Measurements from ENCODE around the gene TTC7B. TPM values are rescaled to one million over a fixed set of nuclear protein-coding genes. Genes with fewer than 3 reads are reported as not detected.
"Not testable (repeated sequence)": the region's sequence is repeated elsewhere in the genome, so short reads cannot be mapped to it uniquely, and the experiment has no call there.

Gene TTC7B
- total RNA-seq, 1 experiment from 2014 or later: 70.6 TPM

DNA sequence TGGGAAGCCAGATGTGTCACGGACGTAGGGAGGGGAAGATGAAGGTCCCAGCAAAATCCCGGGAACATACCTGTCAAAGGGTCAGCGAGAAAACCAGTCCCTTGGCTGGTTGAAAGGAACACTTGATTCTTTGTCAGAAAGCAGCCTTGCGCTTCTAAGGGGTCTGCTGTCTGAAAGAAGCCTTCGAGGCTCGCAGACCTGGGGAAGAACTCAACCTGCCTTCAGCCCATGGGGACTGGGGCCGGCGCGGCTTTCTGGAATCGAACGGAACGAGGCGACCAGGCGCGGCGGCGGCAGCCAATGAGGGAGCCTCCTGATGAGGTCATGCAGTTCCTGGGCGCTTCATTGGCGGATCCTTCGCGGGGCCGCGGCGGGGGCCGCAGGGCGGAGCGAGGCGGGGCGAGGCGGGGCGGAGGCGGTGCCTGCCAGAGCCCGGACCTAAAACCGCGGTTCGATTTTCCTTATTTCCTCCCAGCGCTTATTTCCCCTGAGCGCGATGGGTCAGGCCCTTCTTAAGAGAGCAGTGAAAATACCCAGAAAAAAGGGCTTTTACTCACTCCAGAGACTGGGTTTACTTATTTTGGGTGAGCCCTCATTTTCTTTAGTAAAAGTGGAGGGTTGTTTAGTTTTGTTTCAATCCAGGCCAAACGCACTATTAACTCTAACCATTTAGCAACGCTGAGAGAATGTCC, 11.8 kb upstream of the TTC7B start:
- POLR2A ChIA-PET: no interaction called here

DNA sequence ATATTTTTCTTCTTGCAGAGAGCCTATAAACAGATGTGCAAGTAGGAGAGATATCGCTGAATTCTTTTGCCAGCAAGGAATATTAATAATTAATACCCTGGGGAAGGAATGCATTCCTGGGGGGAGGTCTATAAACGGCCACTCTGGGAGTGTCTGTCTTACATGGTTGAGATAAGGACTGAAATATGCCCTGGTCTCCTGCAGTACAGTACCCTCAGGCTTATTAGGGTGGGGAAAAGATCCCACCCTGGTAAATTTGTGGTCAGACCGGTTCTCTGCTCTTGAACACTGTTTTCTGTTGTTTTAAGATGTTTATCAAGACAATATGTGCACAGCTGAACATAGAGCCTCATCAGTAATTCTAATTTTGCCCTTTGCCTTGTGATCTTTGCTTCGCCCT, 7.3 kb upstream of the TTC7B start:
- H3K9ac ChIP-seq (ENCODE audit: low read length); H3K27me3 ChIP-seq (ENCODE audit: insufficient read depth, low read length); RAD21 ChIA-PET (ENCODE audit: low non-redundant PET in 1 of 2, low total read pairs in 2 of 2, uncharacterized antibody in 2 of 2, unreplicated experiment in 2 of 2); intact Hi-C loops (cut with micrococcal nuclease); H3K4me2 ChIP-seq (ENCODE audit: low read length); BruUV-seq (replicated peaks); H3K9me2 ChIP-seq (ENCODE audit: insufficient read depth); H3K27ac ChIP-seq (ENCODE audit: low read depth, low read length); H3K79me2 ChIP-seq (ENCODE audit: insufficient read depth, low read length); DNase-seq (ENCODE audit: low read depth, low spot score); H2AFZ ChIP-seq (ENCODE audit: low read depth, low read length, poor library complexity, severe bottlenecking); H3K9me3 ChIP-seq (ENCODE audit: control insufficient read depth in 1 of 2, insufficient read depth in 1 of 2, low read depth in 1 of 2, low read length in 2 of 2); H3K36me3 ChIP-seq (ENCODE audit: control insufficient read depth in 1 of 2, insufficient read depth in 2 of 2, low read length in 2 of 2); ATAC-seq; POLR2A ChIA-PET; H4K20me1 ChIP-seq (ENCODE audit: insufficient read depth); CTCF ChIA-PET; H3K4me3 ChIP-seq (replicated peaks in 1 of 2; ENCODE audit: low read depth in 1 of 2, low read length in 2 of 2): not testable (repeated sequence)
- TF ChIP-seq CBX3 (IDR thresholded peaks at IDR 0.05; ENCODE audit: low read depth): peak; percentile 70; the same call in 1 of the 2 replicates
- H3K4me1 ChIP-seq (ENCODE audit: control insufficient read depth in 1 of 2, insufficient read depth in 2 of 2, low read length in 2 of 2): peaks cover 10 to 14% of the 10 kb centered on the region in 2 experiments

More for the DNA sequence above, 11.8 kb upstream of the TTC7B start:
- peaks cover 0 to 4% of the 10 kb centered on the region in 2 experiments; a peak in 2 of 4 replicates for H3K9me3 ChIP-seq (ENCODE audit: control insufficient read depth in 1 of 2, insufficient read depth in 1 of 2, low read depth in 1 of 2, low read length in 2 of 2)
- ChIA-PET CTCF (no interaction called here), RAD21 (ENCODE audit: low non-redundant PET in 1 of 2, low total read pairs in 2 of 2, uncharacterized antibody in 2 of 2, unreplicated experiment in 2 of 2) (no interaction called here)
- no peaks in the 10 kb centered on the region for H3K9me2 ChIP-seq (ENCODE audit: insufficient read depth)
- H3K4me1 ChIP-seq (ENCODE audit: control insufficient read depth in 1 of 2, insufficient read depth in 2 of 2, low read length in 2 of 2): peaks cover 10 to 16% of the 10 kb centered on the region in 2 experiments
- no peaks in the 10 kb centered on the region for H3K27me3 ChIP-seq (ENCODE audit: insufficient read depth, low read length)
- intact Hi-C loops (cut with micrococcal nuclease): no loop called here
- no peak overlapping the region for H3K27ac ChIP-seq (ENCODE audit: low read depth, low read length)
- no peaks in the 10 kb centered on the region for H4K20me1 ChIP-seq (ENCODE audit: insufficient read depth)
- ATAC-seq (peak; percentile 99), DNase-seq (ENCODE audit: low read depth, low spot score) (peak; percentile 73)
- TF ChIP-seq ATF3 (IDR thresholded peaks at IDR 0.05) (no peak), SP1 (IDR thresholded peaks at IDR 0.05; ENCODE audit: low read depth) (peak; percentile 83), TCF7L2 (IDR thresholded peaks at IDR 0.05; ENCODE audit: borderline replicate concordance, extremely low read depth, insufficient read depth, insufficient read length) (no peak), EZH2phosphoT487 (IDR thresholded peaks at IDR 0.05; ENCODE audit: borderline replicate concordance) (no peak), CBX3 (IDR thresholded peaks at IDR 0.05; ENCODE audit: low read depth) (no peak), FOSL1 (IDR thresholded peaks at IDR 0.05; ENCODE audit: low read depth) (no peak), RAD21 (IDR thresholded peaks at IDR 0.05; ENCODE audit: low read depth) (no peak), EGR1 (IDR thresholded peaks at IDR 0.05; ENCODE audit: low read depth) (peak; percentile 25; the same call in 1 of the 2 replicates), POLR2AphosphoS5 (IDR thresholded peaks at IDR 0.05; ENCODE audit: low read depth, low read length) (peak; percentile 66), YY1 (IDR thresholded peaks at IDR 0.05; ENCODE audit: extremely low read depth, insufficient replicate concordance, low read depth, low read length) (no peak), ELF1 (IDR thresholded peaks at IDR 0.05; ENCODE audit: borderline replicate concordance, low read depth) (no peak), EZH2 (IDR thresholded peaks at IDR 0.05) (no peak), ZNF274 (IDR thresholded peaks at IDR 0.05; ENCODE audit: low read depth, low read length) (no peak), ZFX (IDR thresholded peaks at IDR 0.05) (no peak), SRF (IDR thresholded peaks at IDR 0.05; ENCODE audit: low read depth) (no peak), SIN3A (IDR thresholded peaks at IDR 0.05; ENCODE audit: low read depth) (peak; percentile 68)
- TF ChIP-seq, protein P1, sequence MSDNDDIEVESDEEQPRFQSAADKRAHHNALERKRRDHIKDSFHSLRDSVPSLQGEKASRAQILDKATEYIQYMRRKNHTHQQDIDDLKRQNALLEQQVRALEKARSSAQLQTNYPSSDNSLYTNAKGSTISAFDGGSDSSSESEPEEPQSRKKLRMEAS (IDR thresholded peaks at IDR 0.05): peak; percentile 80
- peak overlapping the region; percentile 59 for H3K9ac ChIP-seq (ENCODE audit: low read length)
- peak overlapping the region; percentile 73 for H3K4me2 ChIP-seq (ENCODE audit: low read length)
- peak overlapping the region; percentile 31 to 51 for H3K4me3 ChIP-seq (replicated peaks in 1 of 2; ENCODE audit: low read depth in 1 of 2, low read length in 2 of 2)
- no peaks in the 10 kb centered on the region for H3K36me3 ChIP-seq (ENCODE audit: control insufficient read depth in 1 of 2, insufficient read depth in 2 of 2, low read length in 2 of 2)
- H3K79me2 ChIP-seq (ENCODE audit: insufficient read depth, low read length): no peaks in the 10 kb centered on the region
- BruUV-seq (replicated peaks): no TSS peak
- H2AFZ ChIP-seq (ENCODE audit: low read depth, low read length, poor library complexity, severe bottlenecking): peak overlapping the region; percentile 91
